Fibroblast of the aortic adventitia (primary cell): ENCODE data around the gene CHIA. TPM values are rescaled to one million over a fixed set of nuclear protein-coding genes. Genes with fewer than 3 reads are reported as not detected.

Experiments used
- DNase-seq: peaks from one replicate; pipeline ENCODE4 v3.0.0-alpha.2; 2010; ENCODE audit warnings: low read depth
- H3K4me3 ChIP-seq: 2 replicates; pipeline ENCODE4 v1.5.1; 2011; ENCODE audit warnings: low read depth, mild to moderate bottlenecking, control low read depth, low read length, moderate library complexity
- small RNA-seq: library from RNA; depleted of rRNA; stranded (forward); fragments of <200 nt; gene quantifications from one replicate; pipeline ENCODE3, GENCODE V24; 2012
- total RNA-seq: library from RNA; depleted of rRNA; stranded (reverse); fragments of >200 nt; gene quantifications from 2 replicates; pipeline ENCODE4 v1.2.3, GENCODE V29; 2012; ENCODE audit warnings: low replicate concordance
- TF ChIP-seq, protein P1 (sequence below): IDR thresholded peaks from 2 replicates; pipeline ENCODE4 v1.5.1; 2011; ENCODE audit warnings: mild to moderate bottlenecking, low read length, control low read depth, inconsistent platforms; ENCODE audit not compliant: insufficient read depth

The CHIA gene
- total RNA-seq, 1 donor: not detected

DNA sequence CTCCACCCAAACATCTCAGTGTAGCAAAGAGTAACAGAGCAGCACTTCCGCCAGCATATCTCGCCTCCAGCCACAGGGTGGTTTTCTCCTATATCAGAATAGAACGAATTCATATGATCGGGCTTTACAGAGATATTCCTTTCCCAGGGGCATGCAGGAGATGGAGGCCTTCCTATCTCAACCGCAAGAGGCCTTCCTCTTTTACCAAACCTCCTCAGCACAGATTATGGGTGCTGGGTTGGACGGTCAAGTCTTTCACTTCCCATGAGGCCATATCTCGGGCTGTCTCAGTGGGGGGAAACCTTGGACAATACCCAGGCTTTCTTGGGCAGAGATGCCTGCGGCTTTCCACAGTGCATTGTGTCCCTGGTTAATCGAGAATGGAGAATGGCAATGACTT, 71.1 kb downstream of the CHIA start:
- no peak for DNase-seq
- H3K4me3 ChIP-seq: no peak overlapping the region
- TF ChIP-seq, protein P1, sequence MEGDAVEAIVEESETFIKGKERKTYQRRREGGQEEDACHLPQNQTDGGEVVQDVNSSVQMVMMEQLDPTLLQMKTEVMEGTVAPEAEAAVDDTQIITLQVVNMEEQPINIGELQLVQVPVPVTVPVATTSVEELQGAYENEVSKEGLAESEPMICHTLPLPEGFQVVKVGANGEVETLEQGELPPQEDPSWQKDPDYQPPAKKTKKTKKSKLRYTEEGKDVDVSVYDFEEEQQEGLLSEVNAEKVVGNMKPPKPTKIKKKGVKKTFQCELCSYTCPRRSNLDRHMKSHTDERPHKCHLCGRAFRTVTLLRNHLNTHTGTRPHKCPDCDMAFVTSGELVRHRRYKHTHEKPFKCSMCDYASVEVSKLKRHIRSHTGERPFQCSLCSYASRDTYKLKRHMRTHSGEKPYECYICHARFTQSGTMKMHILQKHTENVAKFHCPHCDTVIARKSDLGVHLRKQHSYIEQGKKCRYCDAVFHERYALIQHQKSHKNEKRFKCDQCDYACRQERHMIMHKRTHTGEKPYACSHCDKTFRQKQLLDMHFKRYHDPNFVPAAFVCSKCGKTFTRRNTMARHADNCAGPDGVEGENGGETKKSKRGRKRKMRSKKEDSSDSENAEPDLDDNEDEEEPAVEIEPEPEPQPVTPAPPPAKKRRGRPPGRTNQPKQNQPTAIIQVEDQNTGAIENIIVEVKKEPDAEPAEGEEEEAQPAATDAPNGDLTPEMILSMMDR: no peak

DNA sequence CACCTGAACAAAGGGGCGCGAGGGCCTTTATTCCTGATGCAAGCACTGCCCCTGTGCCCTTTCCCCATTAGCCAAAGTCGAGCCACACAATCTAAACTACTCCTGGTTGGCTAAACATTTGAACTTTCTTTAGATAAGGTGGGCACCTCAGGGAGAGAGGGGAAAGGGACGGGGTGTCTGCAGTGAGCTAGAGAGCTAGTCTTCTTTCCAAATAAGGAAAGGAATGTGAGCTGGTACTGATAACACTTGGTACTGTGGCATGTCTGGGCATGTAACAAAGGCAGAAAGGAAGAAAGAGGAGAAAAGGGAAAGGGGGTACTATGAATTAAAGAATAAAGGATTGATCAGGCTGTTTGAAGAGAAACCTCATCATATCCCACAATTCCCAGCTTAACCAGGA, 74.0 kb downstream of the CHIA start:
- H3K4me3 ChIP-seq: no peak overlapping the region
- TF ChIP-seq, protein P1: no peak
- peak; percentile 6 for DNase-seq

- H3K4me3 ChIP-seq: no peak overlapping the region
- TF ChIP-seq, protein P1: no peak
- DNase-seq: peak; percentile 33
Observed at GRCh38 chr1:111366256-111366655, 75.6 kb downstream of the CHIA start.

- DNase-seq: no peak
- TF ChIP-seq, protein P1: no peak
Observed at GRCh38 chr1:111369177-111369576, 78.5 kb downstream of the CHIA start.

GRCh38 chr1:111369645-111370044, 79.0 kb downstream of the CHIA start:
- no peak overlapping the region for H3K4me3 ChIP-seq
- TF ChIP-seq, protein P1: no peak
- DNase-seq: no peak

More at GRCh38 chr1:111369177-111369576, 78.5 kb downstream of the CHIA start:
- H3K4me3 ChIP-seq: no peak overlapping the region

Small RNA genes within 50 kb of the gene (small RNA-seq; reads per million reads assigned to genes)
- gene AL356387.2: not detected

Other genes starting within 250 kb of the CHIA start
- gene DRAM2, start 150.8 kb upstream of the CHIA start, total RNA-seq: 48.3 and 60.9 TPM in 2 replicates
- 34.0 and 40.7 TPM in 2 replicates for gene CEPT1, start 150.6 kb upstream of the CHIA start, total RNA-seq
- gene DENND2D, start 90.2 kb upstream of the CHIA start, total RNA-seq: 2.9 and 3.0 TPM in 2 replicates
- gene CHI3L2, start 63.1 kb upstream of the CHIA start, total RNA-seq: 6.2 and 10.5 TPM in 2 replicates
- gene OVGP1, start 136.9 kb downstream of the CHIA start, total RNA-seq: 0.27 and 0.90 TPM in 2 replicates
- gene WDR77, start 158.4 kb downstream of the CHIA start, total RNA-seq: 22.1 and 29.4 TPM in 2 replicates
- 301 and 327 TPM in 2 replicates for gene ATP5PB, start 158.6 kb downstream of the CHIA start, total RNA-seq
- 0.18 and 0.82 TPM in 2 replicates for gene C1orf162, start 183.1 kb downstream of the CHIA start, total RNA-seq
- not detected in 2 replicates for gene ADORA3, start 212.8 kb downstream of the CHIA start, total RNA-seq
- gene TMIGD3, start 212.8 kb downstream of the CHIA start, total RNA-seq: not detected in 2 replicates